ENCODE results near the gene CRLF2.
"Not testable (repeated sequence)": the region's sequence is repeated elsewhere in the genome, so short reads cannot be mapped to it uniquely, and the experiment has no call there.

The CRLF2 gene

DNA sequence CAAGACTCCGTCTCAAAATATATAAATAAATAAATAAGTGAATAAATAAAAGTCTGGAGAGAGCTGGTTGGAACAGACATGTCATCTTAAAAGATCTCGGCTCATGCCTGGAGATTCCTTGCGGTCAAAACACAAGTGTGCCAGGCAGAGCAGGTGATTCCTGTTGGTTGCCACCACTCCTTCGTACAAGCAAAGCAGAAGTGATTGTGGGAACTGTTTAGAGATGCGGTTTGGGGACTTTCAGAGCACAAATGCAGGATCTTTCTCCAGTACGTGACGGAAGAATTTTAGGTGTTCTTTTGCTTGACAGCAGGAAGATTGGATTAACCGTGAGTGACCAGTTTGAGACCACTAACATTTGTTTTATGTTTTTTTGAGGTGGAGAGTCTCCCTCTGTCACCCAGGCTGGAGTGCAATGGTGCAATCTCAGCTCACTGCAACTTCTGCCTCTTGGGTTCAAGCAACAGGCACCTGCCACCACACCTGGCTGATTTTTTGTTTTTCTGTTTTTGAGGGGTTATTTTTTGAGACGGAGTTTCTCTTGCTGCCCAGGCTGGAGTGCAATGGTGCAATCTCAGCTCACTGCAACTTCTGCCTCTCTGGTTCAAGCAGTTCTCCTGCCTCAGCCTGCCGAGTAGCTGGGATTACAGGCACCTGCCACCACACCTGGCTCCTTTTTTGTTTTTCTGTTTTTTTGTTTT lies 2.8 kb upstream of the CRLF2 start:
- DNase-seq (ENCODE audit: low spot score) = no peak

- no peak for DNase-seq (ENCODE audit: low spot score)
These were observed 1.5 kb upstream of the CRLF2 start for GRCh38 chrX:1213971-1214370.

- DNase-seq (ENCODE audit: low spot score) = no peak
These were observed 1.6 kb downstream of the CRLF2 start for GRCh38 chrX:1210844-1211243.

GRCh38 chrX:1207496-1208025 lies 4.9 kb downstream of the CRLF2 start:
- no peak for DNase-seq (ENCODE audit: low spot score)

GRCh38 chrX:1205681-1206611 lies 6.5 kb downstream of the CRLF2 start:
- no peak for DNase-seq (ENCODE audit: low spot score)

DNA sequence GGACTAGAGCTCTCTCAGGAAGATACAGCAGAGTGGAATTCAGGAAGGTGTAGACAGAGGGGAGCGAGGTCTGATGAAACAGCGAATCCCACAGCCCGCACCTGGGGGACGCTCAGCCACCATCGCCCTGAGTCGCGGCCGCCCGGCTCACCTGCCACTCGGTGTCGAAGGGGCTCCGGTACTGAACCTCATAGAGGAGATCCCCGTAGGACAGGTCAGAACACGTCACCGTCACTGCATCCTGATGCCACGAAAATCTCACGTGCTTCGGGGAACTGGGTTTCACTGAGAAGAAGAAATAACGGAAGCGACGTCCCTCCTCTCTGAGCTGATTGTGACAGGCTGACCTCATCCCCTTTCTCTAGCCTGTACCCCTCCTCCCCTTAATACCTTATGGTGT lies 10.2 kb downstream of the CRLF2 start:
- no peak for DNase-seq (ENCODE audit: low spot score)

DNA sequence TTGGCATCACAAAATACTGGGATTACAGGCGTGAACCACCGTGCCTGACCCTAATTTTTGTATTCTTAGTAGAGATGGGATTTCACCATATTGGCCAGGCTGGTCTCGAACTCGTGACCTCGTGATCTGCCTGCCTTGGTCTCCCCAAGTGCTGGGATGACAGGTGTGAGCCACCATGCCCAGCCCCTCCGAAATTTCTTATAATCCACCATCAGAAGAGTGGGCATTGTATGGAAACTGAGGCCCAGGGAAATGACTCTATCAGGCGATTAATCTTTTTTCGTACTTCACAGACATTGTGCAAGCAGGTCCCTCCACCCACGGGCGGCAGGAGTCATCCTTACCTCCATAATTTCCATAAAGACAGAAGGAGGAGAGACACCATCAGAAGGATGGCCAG lies 16.0 kb downstream of the CRLF2 start:
- no peak for DNase-seq (ENCODE audit: low spot score)

DNA sequence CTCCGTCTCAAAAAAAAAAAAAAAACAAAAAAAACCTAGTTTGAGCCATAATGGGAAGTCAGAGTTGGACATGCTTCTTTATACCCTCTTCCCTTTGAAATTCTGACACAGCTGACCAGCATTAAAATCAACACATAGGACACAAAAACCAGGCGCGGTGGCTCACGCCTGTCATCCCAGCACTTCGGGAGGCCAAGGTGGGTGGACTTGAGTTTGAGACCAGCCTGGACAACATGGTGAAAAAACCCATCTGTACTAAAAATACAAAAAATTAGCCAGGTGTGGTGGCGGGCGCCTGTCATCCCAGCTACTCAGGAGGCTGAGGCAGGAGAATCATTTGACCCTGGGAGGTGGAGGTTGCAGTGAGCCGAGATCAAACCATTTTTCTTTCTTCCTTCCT lies 20.3 kb downstream of the CRLF2 start:
- DNase-seq (ENCODE audit: low spot score) = not testable (repeated sequence)

GRCh38 chrX:1190596-1191145 lies 21.8 kb downstream of the CRLF2 start:
- DNase-seq (ENCODE audit: low spot score) = no peak

DNA sequence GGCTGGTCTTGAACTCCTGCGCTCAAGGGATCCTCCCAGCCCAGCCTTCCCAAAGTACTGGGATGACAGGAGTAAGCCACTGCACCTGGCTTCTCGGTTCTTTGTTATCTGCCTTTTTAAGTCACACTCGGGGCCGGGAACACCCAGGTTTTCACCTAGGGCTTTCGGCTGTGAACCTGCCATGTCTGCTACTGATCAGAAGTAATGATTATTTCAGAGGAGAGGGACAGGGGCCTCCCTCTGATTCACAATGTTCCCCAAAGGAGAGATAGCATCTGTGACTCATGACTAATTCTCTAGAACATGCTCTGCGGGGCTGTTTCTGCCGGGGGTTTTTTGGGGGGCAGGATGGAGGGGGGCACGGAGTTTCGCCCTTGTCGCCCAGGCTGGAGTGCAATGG lies 26.9 kb downstream of the CRLF2 start:
- no peak for DNase-seq (ENCODE audit: low spot score)

DNA sequence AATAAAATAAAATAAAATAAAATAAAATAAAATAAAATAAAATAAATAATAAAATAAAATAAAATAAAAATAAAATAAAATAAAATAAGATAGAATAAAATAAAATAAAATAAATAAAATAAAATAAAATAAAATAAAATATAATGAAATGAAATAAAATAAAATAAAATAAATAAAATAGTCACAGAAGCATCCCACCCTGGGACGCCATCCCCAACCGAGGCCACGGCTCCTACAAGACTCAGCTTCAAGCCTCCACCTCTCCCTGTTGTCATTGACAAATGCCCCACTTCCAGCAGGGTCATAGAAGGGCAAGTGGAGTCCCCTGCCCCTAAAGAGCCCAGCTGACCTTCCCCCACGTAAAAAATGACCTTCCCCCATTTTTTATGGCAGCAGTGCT lies 30.2 kb downstream of the CRLF2 start:
- DNase-seq (ENCODE audit: low spot score) = no peak

DNA sequence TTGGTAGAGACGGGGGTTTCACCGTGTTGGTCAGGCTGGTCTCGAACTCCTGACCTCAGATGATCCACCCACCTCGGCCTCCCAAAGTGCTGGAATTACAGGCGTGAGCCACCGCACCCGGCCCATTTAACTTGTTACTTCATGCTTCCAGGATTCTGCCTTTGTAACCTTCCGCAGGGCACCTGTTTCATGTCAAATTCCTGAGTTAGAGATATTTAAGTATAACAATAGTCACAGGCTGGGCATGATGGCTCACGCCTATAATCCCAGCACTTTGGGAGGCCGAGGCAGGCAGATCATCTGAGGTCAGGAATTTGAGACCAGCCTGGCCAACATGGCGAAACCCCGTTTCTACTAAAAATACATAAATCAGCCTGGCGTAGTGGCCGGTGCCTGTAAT lies 30.8 kb downstream of the CRLF2 start:
- DNase-seq (ENCODE audit: low spot score) = not testable (repeated sequence)

- DNase-seq (ENCODE audit: low spot score) = no peak
These were observed 31.3 kb downstream of the CRLF2 start for GRCh38 chrX:1181170-1181569.

DNA sequence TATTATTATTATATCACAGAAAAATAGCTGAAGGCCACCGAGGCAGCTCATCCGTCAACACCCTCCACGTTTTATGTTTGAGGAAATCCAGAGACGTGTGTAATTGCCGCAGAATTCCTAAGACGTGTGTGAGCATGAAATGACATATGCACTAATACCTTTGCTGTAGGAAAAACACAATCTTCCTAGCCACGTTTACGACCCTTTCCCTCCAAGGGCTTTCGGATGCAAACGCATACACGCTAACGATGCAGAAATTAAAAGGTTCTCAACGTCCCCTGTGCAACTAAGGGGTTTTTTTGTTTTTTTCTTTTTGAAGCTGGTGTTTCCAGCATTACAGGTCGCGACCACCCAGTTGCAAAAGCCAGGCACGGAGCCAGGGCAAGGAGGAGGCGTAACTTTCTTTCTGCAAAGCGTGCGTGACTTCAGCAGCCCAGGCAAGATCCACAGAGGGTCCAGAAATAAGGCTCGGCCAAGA lies 33.8 kb downstream of the CRLF2 start:
- DNase-seq (ENCODE audit: low spot score) = no peak

GRCh38 chrX:1176531-1177320 lies 35.7 kb downstream of the CRLF2 start:
- not testable (repeated sequence) for DNase-seq (ENCODE audit: low spot score)

DNA sequence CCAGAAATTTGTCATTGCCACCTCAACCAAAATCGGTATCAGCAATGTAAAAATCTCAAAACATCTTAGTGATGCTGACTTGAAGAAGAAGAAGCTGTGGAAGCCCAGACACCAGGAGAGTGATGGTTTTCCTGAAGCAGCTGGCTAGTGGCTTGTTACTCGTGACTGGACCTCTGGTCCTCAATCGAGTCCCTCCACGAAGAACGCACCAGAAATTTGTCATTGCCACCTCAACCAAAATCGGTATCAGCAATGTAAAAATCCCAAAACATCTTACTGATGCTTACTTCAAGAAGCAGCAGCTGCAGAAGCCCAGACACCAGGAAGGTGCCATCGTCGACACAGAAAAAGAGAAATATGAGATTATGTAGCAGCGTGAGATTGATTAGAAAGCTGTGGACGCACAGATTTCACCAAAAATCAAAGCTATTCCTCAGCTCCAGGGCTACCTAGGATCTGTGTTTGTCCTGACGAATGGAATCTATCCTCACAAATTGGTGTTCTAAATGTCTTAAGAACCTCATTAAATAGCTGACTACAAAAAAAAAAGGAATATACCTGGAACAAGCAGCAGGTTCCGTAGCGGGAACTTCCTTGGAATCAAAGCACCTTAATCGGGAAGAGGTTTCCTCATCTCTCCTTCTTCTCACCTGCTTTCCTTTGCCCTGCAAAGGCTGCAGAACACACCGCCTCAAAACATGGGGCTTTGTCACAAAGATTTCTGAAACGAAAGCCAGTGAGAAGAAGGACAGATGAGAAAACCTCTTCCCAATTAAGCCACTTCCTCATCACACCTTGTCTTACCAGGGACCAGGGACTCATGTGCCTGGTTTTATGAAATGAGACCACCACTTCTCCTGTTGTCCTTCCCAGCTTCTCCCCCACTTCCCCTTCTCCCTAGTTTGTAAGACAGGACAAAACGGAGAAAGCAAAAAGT lies 37.6 kb downstream of the CRLF2 start:
- DNase-seq (ENCODE audit: low spot score) = not testable (repeated sequence)

GRCh38 chrX:1173435-1173834 lies 39.0 kb downstream of the CRLF2 start:
- DNase-seq (ENCODE audit: low spot score) = not testable (repeated sequence)

DNA sequence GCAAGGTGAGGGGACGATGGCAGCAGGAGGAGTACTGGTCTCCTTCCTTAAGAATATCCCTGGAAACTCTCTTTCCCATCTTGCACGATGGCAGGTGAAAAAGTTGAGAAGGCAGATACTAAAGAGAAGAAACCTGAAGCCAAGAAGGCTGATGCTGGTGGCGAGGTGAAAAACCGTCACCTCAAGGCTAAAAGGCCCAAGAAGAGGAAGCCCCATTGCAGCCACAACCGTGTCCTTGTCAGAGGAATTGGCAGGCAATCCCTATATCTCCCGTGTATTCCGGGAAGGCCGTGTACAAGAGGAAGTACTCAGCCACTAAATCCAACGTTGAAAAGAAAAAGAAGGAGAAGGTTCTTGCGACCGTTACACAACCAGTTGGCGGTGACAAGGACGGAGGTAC lies 40.0 kb downstream of the CRLF2 start:
- DNase-seq (ENCODE audit: low spot score) = no peak

DNA sequence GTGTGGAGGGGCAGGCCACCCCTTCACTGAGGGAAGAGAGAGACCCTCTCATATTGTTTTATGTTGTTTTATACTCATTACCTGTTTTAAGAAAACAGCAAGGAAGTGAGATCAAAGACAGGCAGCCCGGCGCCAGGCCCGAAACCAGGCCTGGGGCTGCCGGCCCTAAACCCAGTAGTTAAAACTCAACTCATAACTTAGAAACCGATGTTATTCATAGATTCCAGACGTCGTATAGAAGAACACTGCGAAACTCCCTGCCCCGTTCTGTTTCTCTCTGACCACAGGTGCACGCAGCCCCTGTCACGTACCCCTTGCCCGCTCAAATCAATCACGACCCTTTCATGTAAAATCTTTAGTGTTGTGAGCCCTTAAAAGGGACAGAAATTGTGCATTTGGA lies 40.5 kb downstream of the CRLF2 start:
- not testable (repeated sequence) for DNase-seq (ENCODE audit: low spot score)

DNA sequence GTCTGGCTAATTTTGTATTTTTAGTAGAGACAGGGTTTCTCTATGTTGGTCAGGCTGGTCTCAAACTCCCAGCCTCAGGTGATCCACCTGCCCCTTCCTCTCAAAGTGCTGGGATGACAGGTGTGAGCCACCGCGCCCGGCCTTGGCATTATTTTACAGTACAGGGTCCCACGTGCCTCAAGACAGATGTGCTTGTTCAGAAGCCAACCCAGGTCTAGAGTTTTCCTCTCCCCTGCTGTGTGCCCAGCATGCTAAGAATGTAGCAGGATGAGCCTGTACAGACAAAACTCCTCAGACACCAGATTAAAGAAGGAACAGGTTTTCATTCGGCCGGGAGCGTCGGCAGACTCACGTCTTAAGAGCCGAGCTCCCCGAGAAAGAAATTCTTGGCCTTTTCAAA lies 42.2 kb downstream of the CRLF2 start:
- DNase-seq (ENCODE audit: low spot score) = no peak

DNA sequence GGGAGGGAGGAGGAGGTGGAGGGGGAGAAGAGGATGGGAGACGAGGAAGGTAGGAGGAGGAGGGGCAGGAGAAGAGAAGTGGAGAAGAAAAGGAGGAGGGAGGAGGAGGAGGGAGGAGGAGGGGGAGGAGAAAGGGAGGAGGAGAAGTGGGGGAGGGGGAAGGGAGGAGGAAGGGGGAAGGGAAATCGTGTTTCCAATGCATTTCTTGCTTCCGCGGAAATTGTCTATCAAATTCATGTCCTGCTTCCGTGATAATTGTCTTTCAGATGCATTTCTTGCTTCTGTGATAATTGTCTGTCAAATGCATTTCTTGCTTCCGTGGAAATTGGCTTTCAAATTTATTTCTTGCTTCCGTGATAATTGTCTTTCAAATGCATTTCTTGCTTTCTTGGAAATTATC lies 43.3 kb downstream of the CRLF2 start:
- no peak for DNase-seq (ENCODE audit: low spot score)

All from HuH-7.5 (cell line).